ENCODE data around the gene RSRC1.

GRCh38 chr3:158098834-158099424 lies 11.0 kb upstream of the RSRC1 start:
- TF ChIP-seq CTCF (IDR thresholded peaks at IDR 0.05 in 4 of 5, conservative IDR thresholded peaks at IDR 0.05 in 1 of 5) (no peak), POLR2A (IDR thresholded peaks at IDR 0.05) (no peak)

Measured in gastrocnemius medialis (tissue), 4 donors.